ENCODE data around the gene ZFP1.

DNA sequence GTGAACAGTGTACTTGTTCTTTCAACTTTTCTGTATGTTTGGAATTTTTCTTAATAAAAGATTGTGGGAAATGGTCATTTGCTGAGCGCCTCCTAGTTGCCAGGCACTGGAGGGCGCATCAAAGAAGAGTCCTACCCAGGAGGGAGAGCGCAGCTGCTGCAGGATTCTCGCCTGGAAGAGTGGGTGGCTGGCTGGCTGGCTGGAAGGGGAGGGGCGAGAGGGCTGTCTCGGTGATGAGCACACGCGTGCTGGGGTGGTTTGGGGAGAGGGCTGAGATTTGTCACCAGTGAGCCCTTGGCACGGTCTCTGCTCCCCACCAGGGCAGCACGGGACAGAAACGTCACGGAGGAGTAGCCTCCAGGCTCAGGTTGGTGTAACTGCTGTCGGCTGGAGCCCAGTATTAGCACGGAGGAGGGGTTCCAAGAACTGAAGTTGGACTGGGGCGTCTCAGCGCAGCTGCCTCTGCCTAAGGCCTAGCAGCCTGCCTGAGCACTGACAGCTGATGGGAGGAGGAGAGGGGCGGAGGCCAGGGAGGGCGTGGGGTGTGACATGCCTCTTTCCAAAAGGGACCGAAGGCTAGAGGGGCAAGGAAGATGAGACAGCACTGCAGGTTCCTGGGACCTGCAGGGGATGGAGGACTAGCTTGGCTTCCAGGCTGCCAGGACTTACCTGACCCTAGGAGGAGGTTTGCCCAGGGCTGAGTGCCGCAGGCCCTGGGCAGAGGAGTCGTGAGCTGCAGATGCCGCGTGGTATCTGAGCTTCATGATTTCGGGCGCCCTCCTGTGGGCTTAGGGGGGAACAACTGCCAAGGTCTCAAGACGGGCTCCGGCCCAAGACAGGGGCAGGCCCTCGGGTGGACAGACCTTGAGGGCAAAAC, 37.4 kb upstream of the ZFP1 start:
- TF ChIP-seq, protein P1, sequence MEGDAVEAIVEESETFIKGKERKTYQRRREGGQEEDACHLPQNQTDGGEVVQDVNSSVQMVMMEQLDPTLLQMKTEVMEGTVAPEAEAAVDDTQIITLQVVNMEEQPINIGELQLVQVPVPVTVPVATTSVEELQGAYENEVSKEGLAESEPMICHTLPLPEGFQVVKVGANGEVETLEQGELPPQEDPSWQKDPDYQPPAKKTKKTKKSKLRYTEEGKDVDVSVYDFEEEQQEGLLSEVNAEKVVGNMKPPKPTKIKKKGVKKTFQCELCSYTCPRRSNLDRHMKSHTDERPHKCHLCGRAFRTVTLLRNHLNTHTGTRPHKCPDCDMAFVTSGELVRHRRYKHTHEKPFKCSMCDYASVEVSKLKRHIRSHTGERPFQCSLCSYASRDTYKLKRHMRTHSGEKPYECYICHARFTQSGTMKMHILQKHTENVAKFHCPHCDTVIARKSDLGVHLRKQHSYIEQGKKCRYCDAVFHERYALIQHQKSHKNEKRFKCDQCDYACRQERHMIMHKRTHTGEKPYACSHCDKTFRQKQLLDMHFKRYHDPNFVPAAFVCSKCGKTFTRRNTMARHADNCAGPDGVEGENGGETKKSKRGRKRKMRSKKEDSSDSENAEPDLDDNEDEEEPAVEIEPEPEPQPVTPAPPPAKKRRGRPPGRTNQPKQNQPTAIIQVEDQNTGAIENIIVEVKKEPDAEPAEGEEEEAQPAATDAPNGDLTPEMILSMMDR (conservative IDR thresholded peaks at IDR 0.05; ENCODE audit: low read depth, low read length), result peak; percentile 95
- no peak for TF ChIP-seq FOS (IDR thresholded peaks at IDR 0.05; ENCODE audit: low read depth, low read length)
- TF ChIP-seq MAFK (IDR thresholded peaks at IDR 0.05; ENCODE audit: low read depth, low read length), result no peak
- peak; percentile 73 for TF ChIP-seq MAZ (IDR thresholded peaks at IDR 0.05; ENCODE audit: borderline replicate concordance, low read depth, low read length)
- TF ChIP-seq MXI1 (IDR thresholded peaks at IDR 0.05; ENCODE audit: borderline replicate concordance, low read depth, low read length), result peak; percentile 88
- peak; percentile 19; the same call in 1 of the 2 replicates for TF ChIP-seq POLR2A (IDR thresholded peaks at IDR 0.05; ENCODE audit: low read depth, low read length)
- peak; percentile 92 for TF ChIP-seq BHLHE40 (IDR thresholded peaks at IDR 0.05; ENCODE audit: low read depth, low read length)
- peak; percentile 93 for TF ChIP-seq SMC3 (IDR thresholded peaks at IDR 0.05; ENCODE audit: low read depth, low read length)
- TF ChIP-seq CEBPB (IDR thresholded peaks at IDR 0.05; ENCODE audit: low read depth, low read length), result no peak

Data from IMR-90 (cell line).